HepG2 (cell line): ENCODE data around the gene KLHDC8B. TPM values are rescaled to one million over a fixed set of nuclear protein-coding genes. Genes with fewer than 3 reads are reported as not detected.

Source experiments
- AFF4 ChIP-seq: sonication (generic); formaldehyde crosslinking; IDR thresholded peaks from 2 replicates; pipeline ENCODE4 v1.4.0; 2020; ENCODE audit warnings: missing genetic modification reagents
- BRD4 ChIP-seq: sonication (generic); formaldehyde crosslinking; IDR thresholded peaks from 2 replicates; pipeline ENCODE4 v1.4.0; 2020; ENCODE audit warnings: missing genetic modification reagents
- GTF2F1 ChIP-seq: fragments of 150-350 bp; IDR thresholded peaks from 2 replicates; pipeline ENCODE4 v1.6.1; 2014; ENCODE audit warnings: low read length
- GTF3A ChIP-seq: sonication (generic); formaldehyde crosslinking; conservative IDR thresholded peaks from 2 replicates; pipeline ENCODE4 v1.4.0; 2020; ENCODE audit warnings: mild to moderate bottlenecking, missing genetic modification reagents
- PHF5A ChIP-seq: IDR thresholded peaks from one replicate; pipeline ENCODE4 v1.6.1; 2018; ENCODE audit warnings: low read depth, missing genetic modification reagents; ENCODE audit not compliant: unreplicated experiment
- PRDM4 ChIP-seq: sonication (generic); formaldehyde crosslinking; IDR thresholded peaks from 2 replicates; pipeline ENCODE4 v1.9.0; 2021; ENCODE audit warnings: missing genetic modification reagents, borderline replicate concordance
- RFX5 ChIP-seq: IDR thresholded peaks from 2 replicates; pipeline ENCODE4 v1.6.1; 2011; ENCODE audit warnings: low read depth, low read length, improper control_type of control experiment
- SRSF4 ChIP-seq: fragments of 200-400 bp; formaldehyde crosslinking; IDR thresholded peaks from one replicate; pipeline ENCODE4 v1.6.1; 2018; ENCODE audit warnings: mild to moderate bottlenecking, low read depth, low read length, moderate library complexity; ENCODE audit not compliant: poor library complexity, severe bottlenecking
- TRIM24 ChIP-seq: sonication (generic); formaldehyde crosslinking; IDR thresholded peaks from 2 replicates; pipeline ENCODE4 v1.8.0; 2022; ENCODE audit warnings: mild to moderate bottlenecking, missing genetic modification reagents
- U2AF2 ChIP-seq: fragments of 200-400 bp; formaldehyde crosslinking; IDR thresholded peaks from 2 replicates; pipeline ENCODE4 v1.6.1; 2017; ENCODE audit warnings: low read depth, mild to moderate bottlenecking, low read length
- ZKSCAN5 ChIP-seq: sonication (generic); formaldehyde crosslinking; IDR thresholded peaks from 2 replicates; pipeline ENCODE4 v1.5.1; 2020; ENCODE audit warnings: mild to moderate bottlenecking, missing genetic modification reagents
- ZNF333 ChIP-seq: sonication (generic); formaldehyde crosslinking; IDR thresholded peaks from 2 replicates; pipeline ENCODE4 v1.4.0; 2020; ENCODE audit warnings: mild to moderate bottlenecking, missing genetic modification reagents, borderline replicate concordance
- ZNF510 ChIP-seq: sonication (generic); formaldehyde crosslinking; IDR thresholded peaks from 2 replicates; pipeline ENCODE4 v1.4.0; 2020; ENCODE audit warnings: low read depth, mild to moderate bottlenecking, missing genetic modification reagents
- polyA plus RNA-seq, 8 experiments: library from polyadenylated mRNA; depleted of rRNA in 3 of 8; stranded (reverse) in 7 of 8; unstranded in 1 of 8; fragments of >200 nt; fragmentation: Illumina TruSeq in 4 of 8; extraction: Trizol in 4 of 8; gene quantifications; 2 replicates each; pipeline versions ENCODE4 v1.2.1 to v1.2.3, GENCODE V29; 2011 to 2016; ENCODE audit warnings: low read depth in 4 of 8, missing spikeins in 1 of 8, mixed read lengths in 1 of 8; ENCODE audit not compliant: insufficient read depth in 1 of 8
- total RNA-seq, 5 experiments: library from RNA; depleted of rRNA; stranded (reverse); fragments of >200 nt; fragmentation: Illumina TruSeq; extraction: Trizol; gene quantifications; 2 replicates each; pipeline ENCODE4 v1.2.3, GENCODE V29; 2016; ENCODE audit warnings: low read depth in 1 of 5
- TF ChIP-seq, protein P1 (sequence below): sonication (generic); formaldehyde crosslinking; IDR thresholded peaks from 2 replicates; pipeline ENCODE4 v1.4.0; 2020; ENCODE audit warnings: mild to moderate bottlenecking, missing genetic modification reagents
- TF ChIP-seq, protein P2 (sequence below): sonication (generic); formaldehyde crosslinking; IDR thresholded peaks from 2 replicates; pipeline ENCODE4 v1.5.0; 2020; ENCODE audit warnings: missing genetic modification reagents

KLHDC8B gene
- total and polyA plus RNA-seq, 2 of the 13 experiments (the other 11 are each of a cell fraction or from before 2014, with no cell fraction given): 17.2 to 17.8 TPM

- TF ChIP-seq, protein P1, sequence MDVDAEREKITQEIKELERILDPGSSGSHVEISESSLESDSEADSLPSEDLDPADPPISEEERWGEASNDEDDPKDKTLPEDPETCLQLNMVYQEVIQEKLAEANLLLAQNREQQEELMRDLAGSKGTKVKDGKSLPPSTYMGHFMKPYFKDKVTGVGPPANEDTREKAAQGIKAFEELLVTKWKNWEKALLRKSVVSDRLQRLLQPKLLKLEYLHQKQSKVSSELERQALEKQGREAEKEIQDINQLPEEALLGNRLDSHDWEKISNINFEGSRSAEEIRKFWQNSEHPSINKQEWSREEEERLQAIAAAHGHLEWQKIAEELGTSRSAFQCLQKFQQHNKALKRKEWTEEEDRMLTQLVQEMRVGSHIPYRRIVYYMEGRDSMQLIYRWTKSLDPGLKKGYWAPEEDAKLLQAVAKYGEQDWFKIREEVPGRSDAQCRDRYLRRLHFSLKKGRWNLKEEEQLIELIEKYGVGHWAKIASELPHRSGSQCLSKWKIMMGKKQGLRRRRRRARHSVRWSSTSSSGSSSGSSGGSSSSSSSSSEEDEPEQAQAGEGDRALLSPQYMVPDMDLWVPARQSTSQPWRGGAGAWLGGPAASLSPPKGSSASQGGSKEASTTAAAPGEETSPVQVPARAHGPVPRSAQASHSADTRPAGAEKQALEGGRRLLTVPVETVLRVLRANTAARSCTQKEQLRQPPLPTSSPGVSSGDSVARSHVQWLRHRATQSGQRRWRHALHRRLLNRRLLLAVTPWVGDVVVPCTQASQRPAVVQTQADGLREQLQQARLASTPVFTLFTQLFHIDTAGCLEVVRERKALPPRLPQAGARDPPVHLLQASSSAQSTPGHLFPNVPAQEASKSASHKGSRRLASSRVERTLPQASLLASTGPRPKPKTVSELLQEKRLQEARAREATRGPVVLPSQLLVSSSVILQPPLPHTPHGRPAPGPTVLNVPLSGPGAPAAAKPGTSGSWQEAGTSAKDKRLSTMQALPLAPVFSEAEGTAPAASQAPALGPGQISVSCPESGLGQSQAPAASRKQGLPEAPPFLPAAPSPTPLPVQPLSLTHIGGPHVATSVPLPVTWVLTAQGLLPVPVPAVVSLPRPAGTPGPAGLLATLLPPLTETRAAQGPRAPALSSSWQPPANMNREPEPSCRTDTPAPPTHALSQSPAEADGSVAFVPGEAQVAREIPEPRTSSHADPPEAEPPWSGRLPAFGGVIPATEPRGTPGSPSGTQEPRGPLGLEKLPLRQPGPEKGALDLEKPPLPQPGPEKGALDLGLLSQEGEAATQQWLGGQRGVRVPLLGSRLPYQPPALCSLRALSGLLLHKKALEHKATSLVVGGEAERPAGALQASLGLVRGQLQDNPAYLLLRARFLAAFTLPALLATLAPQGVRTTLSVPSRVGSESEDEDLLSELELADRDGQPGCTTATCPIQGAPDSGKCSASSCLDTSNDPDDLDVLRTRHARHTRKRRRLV (CRISPR knock-in tag): no peak
- TF ChIP-seq U2AF2: no peak
- TF ChIP-seq RFX5: no peak
- TF ChIP-seq ZKSCAN5: no peak
- no peak for TF ChIP-seq ZNF510 (CRISPR knock-in tag)
- TF ChIP-seq PHF5A: peak; percentile 63
- TF ChIP-seq PRDM4: no peak
- no peak for TF ChIP-seq GTF2F1
- TF ChIP-seq, protein P2, sequence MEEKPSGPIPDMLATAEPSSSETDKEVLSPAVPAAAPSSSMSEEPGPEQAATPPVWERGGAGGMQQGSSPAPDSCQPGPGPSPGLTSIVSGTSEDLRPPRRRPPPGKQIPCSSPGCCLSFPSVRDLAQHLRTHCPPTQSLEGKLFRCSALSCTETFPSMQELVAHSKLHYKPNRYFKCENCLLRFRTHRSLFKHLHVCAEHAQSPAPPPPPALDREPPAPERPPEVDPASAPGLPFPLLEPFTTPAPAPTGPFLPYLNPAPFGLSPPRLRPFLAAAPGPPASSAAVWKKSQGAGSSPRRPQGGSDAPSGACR (CRISPR knock-in tag): peak; percentile 28; the same call in 1 of the 2 replicates
- no peak; the same call in 1 of the 2 replicates for TF ChIP-seq BRD4
- TF ChIP-seq TRIM24 (CRISPR knock-in tag): no peak
- TF ChIP-seq GTF3A (CRISPR knock-in tag): peak; percentile 83; the same call in 1 of the 2 replicates
- no peak for TF ChIP-seq ZNF333 (CRISPR knock-in tag)
- no peak for TF ChIP-seq SRSF4
- no peak for TF ChIP-seq AFF4 (CRISPR knock-in tag)
These were observed 5.3 kb upstream of the KLHDC8B start, which contains the start of gene CCDC71 (continued) for GRCh38 chr3:49165771-49166751.
